NCI-H1105 treated with DMSO at 0.1 percent for 48 hours (cell line): ENCODE measurements around the gene KCNF1.
A peak's percentile ranks its signal among the peaks of the same experiment; 100 is the strongest.

Source experiments
- DNase-seq: peaks from one replicate; lab custom pipeline; 2025; lab: John Stamatoyannopoulos, UW

Gene KCNF1

DNA sequence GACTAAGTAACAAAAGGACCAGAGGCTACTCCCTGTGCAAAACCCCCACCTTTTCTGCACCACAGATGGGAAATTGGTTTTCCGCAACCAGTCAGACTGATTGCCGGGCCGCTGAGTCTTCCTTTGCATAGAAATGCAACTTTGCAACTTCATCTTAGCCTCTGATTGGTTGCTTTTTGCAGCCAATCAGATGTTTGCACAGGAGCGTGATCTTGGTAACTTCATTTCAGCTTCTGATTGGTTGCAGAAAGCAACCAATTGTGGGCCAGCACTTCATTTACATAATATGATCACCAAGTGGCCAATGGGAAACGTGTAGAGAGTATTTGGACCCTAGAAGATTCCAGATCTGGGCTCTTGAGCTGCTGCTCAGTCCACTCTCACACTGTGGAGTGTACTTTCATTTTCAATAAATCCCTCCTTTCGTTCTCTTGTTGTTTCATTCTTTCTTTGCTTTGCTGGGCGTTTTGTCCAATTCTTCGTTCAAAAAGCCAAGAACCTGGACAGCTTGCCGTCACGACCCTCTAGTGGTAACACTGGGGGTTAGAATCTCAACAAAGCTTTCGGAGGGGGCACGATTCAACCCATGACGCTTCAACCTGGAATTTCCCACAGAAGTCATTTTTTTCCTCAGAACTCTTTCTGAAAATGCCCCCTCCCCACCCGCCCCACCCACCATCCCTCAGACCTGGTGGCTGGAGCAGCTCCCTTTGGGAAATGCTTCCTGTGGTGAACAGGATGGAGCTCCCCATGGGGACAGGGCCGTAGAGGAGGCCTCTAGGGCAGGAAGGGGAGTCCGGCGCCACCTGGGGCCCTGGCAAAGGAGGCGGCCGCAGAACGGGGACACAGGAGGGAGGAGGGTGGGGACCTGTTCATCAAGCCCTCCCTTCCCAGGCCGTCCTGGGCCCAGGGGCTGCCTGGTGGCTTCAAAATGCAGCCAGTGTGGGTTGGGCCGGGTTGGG, 31.8 kb upstream of the KCNF1 start:
- no peak for DNase-seq

GRCh38 chr2:10880586-10881321, 31.0 kb upstream of the KCNF1 start:
- no peak for DNase-seq

DNA sequence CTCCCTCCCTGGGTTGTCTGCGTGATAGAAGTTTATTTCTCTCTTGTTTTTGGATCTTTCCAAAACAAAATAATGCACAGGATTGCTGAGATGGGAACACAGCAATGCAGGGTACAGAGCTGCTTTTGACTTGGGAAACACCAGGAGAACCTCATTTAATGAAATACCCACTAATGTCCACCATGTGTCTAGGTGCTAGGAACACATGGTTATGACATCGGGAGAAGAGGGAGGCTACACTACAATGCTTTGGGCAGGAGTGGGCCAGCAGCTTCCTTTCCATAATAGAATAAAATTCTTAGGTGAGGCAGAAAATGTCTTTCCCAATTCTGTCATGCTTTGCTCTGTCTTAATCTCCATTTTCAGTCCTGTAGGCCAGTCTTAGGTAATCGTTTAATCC, 29.2 kb upstream of the KCNF1 start:
- no peak for DNase-seq

DNA sequence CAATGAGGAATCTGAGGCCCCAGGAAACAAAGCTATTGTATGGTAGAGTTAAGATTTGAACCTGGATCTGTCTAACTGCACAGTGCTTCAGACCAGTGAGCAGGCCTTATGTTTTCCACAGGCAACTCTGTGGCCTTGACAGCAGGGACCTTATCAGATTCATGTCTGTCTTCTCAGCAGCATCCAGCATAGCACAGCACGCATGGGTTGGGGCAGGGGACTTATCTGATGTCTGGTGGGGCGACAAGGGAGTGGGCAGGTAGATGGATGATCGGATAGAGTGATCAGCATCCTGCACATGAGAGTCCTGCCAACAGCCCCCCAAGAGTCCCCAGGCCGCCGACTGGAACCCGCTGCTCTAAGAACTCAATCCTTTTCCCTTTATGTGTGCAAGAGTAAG, 28.7 kb upstream of the KCNF1 start:
- no peak for DNase-seq

- DNase-seq: no peak
Observed at GRCh38 chr2:10883801-10884478, 27.8 kb upstream of the KCNF1 start.

DNA sequence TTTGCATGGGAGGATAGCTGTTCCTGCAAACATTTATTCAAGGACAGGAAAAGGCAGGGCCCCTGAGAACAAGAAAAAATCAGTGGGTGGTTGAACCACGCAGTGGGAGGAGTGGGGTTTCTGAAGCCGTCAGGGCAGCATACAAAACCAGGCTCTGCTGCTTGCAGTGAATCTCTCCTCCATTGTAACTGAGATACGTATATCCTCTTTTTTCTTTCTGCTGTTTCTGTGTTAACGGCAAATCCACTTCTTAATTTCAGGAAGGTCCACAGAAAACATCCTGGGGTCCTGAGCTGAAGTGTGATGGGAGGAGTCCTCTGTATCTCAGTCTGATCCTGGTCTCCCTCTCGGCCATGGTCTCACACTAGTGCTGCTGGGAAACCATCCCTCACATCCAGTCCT, 27.2 kb upstream of the KCNF1 start:
- no peak for DNase-seq

DNA sequence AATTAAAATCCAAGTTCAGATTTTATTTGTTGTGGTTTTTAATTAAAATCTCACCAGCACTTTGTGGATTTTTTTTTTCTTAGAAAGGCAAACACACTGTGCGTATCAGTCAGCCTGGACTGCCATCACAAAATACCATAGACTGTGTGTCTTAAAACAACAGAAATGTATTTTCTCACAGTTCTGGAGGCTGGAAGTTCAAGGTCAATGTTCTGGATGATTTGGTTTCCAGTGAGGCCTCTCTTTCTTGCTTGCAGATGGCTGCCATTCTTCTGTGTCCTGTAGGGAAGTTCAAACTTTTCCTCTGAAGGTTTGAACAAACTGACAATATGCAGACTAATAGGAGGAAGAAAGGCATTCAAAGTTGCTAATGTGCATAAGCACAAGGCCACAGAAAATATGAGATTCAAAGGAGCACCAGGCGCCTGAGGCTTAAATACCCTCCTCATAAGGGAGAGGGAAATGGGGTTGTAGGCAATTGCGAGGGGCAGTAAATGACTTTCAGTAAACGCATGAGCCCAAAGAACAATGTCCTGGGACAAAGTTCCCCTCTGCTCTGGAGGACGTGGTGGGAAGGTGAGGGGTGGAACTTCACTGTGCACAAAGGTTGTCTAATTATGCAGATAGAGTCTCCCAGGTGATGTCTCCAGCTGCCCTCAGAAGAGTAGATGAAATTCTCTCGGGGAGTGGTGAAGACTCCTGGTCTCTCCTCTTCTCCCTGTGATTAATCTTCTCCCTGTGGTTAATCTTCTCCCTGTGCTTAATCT, 26.5 kb upstream of the KCNF1 start:
- no peak for DNase-seq

GRCh38 chr2:10887476-10887875, 24.3 kb upstream of the KCNF1 start:
- no peak for DNase-seq

- DNase-seq: peak; percentile 71
Observed at GRCh38 chr2:10889651-10890215, 22.0 kb upstream of the KCNF1 start.

- DNase-seq: no peak
Observed at GRCh38 chr2:10890706-10891270, 20.9 kb upstream of the KCNF1 start.

GRCh38 chr2:10891390-10891789, 20.3 kb upstream of the KCNF1 start:
- DNase-seq: no peak

DNA sequence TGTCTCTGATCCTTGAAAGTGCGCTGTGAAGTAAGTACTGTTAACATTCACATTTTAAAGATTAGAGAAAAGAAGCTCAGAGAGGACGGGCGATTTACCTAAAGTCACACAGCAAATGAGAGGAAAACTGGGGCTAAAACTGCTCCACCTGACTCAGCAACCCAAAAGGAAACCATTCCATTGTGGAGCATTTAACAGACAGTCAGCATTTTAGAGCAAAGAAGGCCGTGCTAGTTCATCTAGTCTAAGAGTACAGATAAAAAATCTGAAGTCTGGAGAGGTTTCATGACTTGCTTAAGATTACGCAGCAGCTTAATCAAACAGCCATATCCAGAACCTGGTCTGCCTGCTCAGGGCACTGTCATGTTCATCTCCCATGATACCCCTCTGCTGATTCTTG, 19.9 kb upstream of the KCNF1 start:
- DNase-seq: no peak

GRCh38 chr2:10892316-10892715, 19.4 kb upstream of the KCNF1 start:
- no peak for DNase-seq

GRCh38 chr2:10892796-10893350, 18.9 kb upstream of the KCNF1 start:
- no peak for DNase-seq

DNA sequence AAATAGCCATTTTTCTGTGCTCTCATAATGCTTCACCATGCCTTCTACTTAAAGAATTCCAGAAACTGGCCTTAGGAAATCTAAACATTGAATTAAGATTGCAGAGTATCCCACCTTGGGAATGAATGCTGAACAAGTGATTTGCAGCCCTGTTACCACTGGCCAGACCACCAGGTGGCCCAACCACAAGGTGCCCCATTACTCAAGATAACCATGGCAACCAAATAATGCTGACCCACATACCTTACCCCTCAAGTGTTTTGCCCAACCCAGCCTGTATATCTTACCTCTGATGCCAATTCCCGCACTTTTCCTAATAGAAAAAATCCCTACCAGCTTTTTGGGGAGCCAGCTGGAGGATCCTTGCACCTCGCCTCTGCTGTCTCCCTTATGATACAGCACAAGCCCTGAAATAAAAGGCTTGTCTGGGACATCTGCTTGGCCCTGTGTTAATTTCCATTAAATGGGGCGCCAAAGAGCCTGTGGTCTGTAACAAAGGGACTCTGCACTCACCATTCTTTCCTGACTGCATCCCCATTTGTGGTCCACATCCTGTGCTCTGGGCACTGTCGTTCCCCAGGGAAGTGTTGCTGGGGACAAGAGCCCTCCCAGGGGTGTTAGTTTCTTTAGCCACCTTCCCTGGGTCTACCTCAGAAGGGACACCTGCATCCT, 17.3 kb upstream of the KCNF1 start:
- no peak for DNase-seq

DNA sequence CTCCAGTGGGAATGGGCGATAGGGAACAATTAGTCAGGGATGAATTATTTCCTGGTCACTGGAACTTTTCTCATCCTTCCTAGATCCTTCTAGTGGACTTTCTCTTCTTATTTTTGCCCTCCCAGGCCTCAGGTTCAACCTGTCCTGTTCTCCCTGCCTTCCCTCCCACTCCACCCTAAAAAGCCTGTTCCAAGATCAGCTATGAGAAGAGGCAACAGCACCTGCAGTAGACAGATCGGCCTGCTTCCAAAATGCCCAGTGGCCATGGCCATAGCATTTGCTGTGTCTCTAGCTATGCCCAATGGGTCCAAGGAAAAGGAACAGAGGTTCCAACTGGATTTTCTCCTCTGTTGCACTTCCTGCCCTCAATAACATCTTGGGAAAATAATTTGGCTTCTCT, 16.5 kb upstream of the KCNF1 start:
- no peak for DNase-seq

DNA sequence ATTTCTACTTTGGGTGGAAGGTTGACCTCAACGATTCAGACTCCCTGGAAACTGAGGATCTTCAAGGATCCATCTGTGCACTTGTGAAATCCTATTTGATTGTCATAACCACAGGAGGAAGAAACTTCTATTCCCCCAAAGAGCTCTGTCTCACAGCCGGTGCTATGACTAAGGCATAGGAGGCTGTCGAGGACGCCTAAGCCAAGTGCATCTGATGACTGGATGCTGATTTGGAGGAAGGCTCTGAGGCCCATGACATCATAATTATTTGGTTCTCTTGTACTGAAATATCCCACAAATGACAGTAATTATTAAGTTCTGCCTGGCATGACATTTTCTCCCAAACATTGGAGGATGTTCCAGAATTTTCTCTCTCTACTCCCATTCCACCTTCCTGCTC, 13.8 kb upstream of the KCNF1 start:
- DNase-seq: no peak

DNA sequence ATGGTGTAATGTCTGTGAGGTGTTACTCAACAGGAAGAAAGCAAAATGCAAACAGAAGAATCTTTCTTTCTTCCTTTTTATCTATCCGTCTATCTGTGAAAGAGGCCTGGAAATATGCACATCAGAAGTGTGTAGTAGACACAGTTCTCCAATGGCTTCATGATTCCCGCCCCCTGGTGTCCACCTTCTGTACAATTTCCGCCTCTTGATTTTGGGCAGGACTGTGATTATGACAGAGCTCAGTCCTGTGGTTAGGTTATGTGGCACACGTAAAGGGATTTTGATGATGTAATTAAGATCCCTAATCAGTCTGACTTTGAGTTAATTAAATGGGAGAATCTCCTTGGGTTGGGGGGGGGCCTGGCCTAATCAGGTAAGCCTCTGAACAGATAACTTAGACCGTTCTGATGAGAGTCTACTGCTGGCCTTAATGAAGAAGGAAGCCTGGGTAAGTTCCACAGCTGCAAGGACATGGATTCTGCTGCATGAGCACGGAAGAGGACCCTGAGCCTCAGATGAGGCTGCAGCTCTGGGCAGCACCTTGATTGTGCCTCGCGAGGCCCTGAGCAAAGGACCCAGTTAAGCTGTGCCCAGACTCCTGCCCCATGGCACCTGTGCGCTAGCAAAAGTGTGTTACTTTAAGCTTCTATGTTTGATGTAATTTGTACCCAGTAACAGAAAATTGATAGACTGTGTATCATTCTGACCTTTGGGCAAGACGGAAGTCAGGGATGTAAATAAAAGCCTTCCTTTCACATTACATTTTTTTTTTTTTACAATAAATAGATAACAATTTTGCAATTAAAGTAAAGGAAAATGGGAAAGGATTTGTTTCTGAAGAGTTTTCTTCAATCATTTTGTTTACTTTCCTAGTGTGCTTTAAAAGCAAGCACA, 11.3 kb upstream of the KCNF1 start:
- no peak for DNase-seq
